ENCODE data around the gene POR.

The POR gene

DNA sequence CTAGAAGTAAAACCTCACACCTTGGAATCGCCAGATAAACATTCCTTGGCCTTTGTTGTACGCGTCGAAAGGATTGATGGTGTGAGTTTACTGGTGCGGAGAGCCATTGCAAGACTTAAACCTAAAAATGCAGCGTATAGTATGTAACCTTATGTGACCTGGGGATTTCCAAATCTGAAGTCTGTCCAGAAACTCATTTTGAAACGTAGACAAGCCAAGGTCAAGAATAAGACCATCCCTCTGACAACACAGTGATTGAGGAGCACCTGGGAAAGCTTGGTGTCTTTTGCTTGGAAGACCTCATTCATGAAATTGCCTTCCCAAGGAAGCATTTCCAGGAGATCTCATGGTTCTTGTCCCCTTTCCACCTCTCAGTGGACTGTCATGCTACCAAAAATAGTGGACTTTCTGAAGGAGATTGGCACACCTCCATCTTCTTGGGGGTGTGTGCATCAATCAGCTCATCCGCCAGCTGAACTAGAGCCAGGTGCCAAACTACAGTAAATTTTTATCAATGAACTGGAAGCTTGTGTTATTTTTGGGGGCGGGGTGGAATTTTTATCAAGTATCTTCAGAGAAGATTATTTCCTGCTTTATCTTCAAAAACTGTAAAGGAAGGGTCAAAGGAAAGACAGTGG is 8.1 kb downstream of the POR start:
- no peak overlapping the region for H3K27ac ChIP-seq (ENCODE audit: low read length, poor library complexity, severe bottlenecking)
- H3K4me1 ChIP-seq (ENCODE audit: control insufficient read depth, insufficient read depth, low read depth, low read length): peaks cover 7% of the 10 kb centered on the region
- H3K27me3 ChIP-seq (ENCODE audit: control insufficient read depth in 1 of 2, insufficient read depth in 1 of 2, low read length in 2 of 2): no peaks in the 10 kb centered on the region
- no peak overlapping the region for H3K14ac ChIP-seq (ENCODE audit: low read length in 2 of 2)
- H3K79me1 ChIP-seq (replicated peaks; ENCODE audit: low read length, poor library complexity, severe bottlenecking): peaks cover 45% of the 10 kb centered on the region
- no peak overlapping the region for H3K23ac ChIP-seq (ENCODE audit: low read length in 2 of 2)
- 93% methylated on average over 9 of the region's 9 CpGs for WGBS
- H3K36me3 ChIP-seq (ENCODE audit: control insufficient read depth in 1 of 2, insufficient read depth in 2 of 2, low read depth in 1 of 2, low read length in 2 of 2): peaks cover 9 to 17% of the 10 kb centered on the region in 2 experiments
- H4K91ac ChIP-seq (ENCODE audit: low read length): no peak overlapping the region
- H3K18ac ChIP-seq (ENCODE audit: low read depth in 1 of 2, low read length in 2 of 2): no peak overlapping the region
- H3K9me3 ChIP-seq (ENCODE audit: control insufficient read depth, low read length): no peaks in the 10 kb centered on the region
- H3K4ac ChIP-seq (ENCODE audit: low read depth in 1 of 2, low read length in 2 of 2): no peak overlapping the region
- no peak overlapping the region for H3K4me3 ChIP-seq (ENCODE audit: insufficient read depth in 1 of 2, low read depth in 1 of 2, low read length in 2 of 2)
- no peak overlapping the region for H2BK15ac ChIP-seq (ENCODE audit: low read depth, poor library complexity, severe bottlenecking)
- H2AFZ ChIP-seq (ENCODE audit: low read depth, low read length): no peak overlapping the region
- H3K4me2 ChIP-seq (ENCODE audit: low read length, poor library complexity, severe bottlenecking): no peak overlapping the region
- H2AK5ac ChIP-seq (ENCODE audit: low read length, severe bottlenecking): no peak overlapping the region
- no peak overlapping the region for H4K8ac ChIP-seq (ENCODE audit: low read length)
- no peak overlapping the region for H2BK120ac ChIP-seq (ENCODE audit: low read depth, low read length)
- no peak overlapping the region for H2BK12ac ChIP-seq (ENCODE audit: low read length in 2 of 2)
- DNase-seq: no peak
- no peak overlapping the region for H3K9ac ChIP-seq (ENCODE audit: low read length)
- no peak overlapping the region for H2BK5ac ChIP-seq (ENCODE audit: low read depth, low read length, poor library complexity, severe bottlenecking)

DNA sequence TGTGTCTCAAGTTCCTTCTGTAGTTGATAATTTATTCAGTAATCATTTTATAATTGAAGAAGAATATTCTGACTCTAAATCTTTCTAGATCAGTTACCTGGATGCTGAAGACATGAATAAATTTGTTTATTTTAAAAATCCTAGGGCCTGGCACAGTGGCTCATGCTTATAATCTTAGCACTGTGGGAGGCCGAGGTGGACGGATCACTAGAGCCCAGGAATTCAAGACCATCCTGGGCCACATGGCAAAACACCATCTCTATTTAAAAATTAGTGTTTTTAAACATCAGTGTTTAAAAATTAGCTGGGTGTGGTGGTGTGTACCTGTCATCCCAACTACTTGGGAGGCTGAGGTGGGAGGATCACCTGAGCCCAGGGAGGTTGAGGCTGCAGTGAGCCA is 9.3 kb downstream of the POR start:
- Histone ChIP-seq H2AFZ (ENCODE audit: low read depth, low read length) (no peak overlapping the region), H3K18ac (ENCODE audit: low read depth in 1 of 2, low read length in 2 of 2) (no peak overlapping the region), H3K9ac (ENCODE audit: low read length) (no peak overlapping the region), H3K27me3 (ENCODE audit: control insufficient read depth in 1 of 2, insufficient read depth in 1 of 2, low read length in 2 of 2) (no peaks in the 10 kb centered on the region), H4K91ac (ENCODE audit: low read length) (no peak overlapping the region), H3K23ac (ENCODE audit: low read length in 2 of 2) (no peak overlapping the region), H3K4me1 (ENCODE audit: control insufficient read depth, insufficient read depth, low read depth, low read length) (peaks cover 12% of the 10 kb centered on the region), H4K8ac (ENCODE audit: low read length) (no peak overlapping the region), H3K4me3 (ENCODE audit: insufficient read depth in 1 of 2, low read depth in 1 of 2, low read length in 2 of 2) (no peak overlapping the region), H2BK12ac (ENCODE audit: low read length in 2 of 2) (no peak overlapping the region), H3K4ac (ENCODE audit: low read depth in 1 of 2, low read length in 2 of 2) (no peak overlapping the region), H2BK120ac (ENCODE audit: low read depth, low read length) (no peak overlapping the region), H3K36me3 (ENCODE audit: control insufficient read depth in 1 of 2, insufficient read depth in 2 of 2, low read depth in 1 of 2, low read length in 2 of 2) (peaks cover 10 to 20% of the 10 kb centered on the region in 2 experiments), H3K79me1 (replicated peaks; ENCODE audit: low read length, poor library complexity, severe bottlenecking) (peaks cover 44% of the 10 kb centered on the region), H3K4me2 (ENCODE audit: low read length, poor library complexity, severe bottlenecking) (no peak overlapping the region), H3K14ac (ENCODE audit: low read length in 2 of 2) (no peak overlapping the region), H3K27ac (ENCODE audit: low read length, poor library complexity, severe bottlenecking) (peak overlapping the region; percentile 75), H2BK15ac (ENCODE audit: low read depth, poor library complexity, severe bottlenecking) (no peak overlapping the region), H3K9me3 (ENCODE audit: control insufficient read depth, low read length) (no peaks in the 10 kb centered on the region), H2AK5ac (ENCODE audit: low read length, severe bottlenecking) (no peak overlapping the region), H2BK5ac (ENCODE audit: low read depth, low read length, poor library complexity, severe bottlenecking) (no peak overlapping the region)
- 100% methylated on average over 2 of the region's 2 CpGs for WGBS
- no peak for DNase-seq

DNA sequence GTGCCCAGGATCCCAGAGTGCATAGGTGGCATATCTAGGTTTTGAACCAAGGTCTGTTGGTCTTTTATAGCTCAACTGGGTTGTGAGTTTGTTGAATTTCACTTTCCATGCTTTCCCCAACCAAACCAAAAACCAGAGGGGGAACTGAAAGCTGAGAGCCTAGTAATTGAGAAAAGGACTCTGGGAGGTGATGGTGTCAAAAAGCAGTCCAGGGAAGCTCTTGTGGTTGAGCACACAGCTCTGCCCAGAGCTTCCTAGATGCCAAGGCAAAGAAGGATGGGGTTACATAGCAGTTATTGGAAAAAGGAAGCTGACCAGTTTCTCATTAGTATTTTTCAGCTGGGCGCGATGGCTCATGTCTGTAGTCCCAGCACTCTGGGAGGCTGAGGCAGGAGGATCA is 9.9 kb downstream of the POR start:
- no peak for DNase-seq
- Histone ChIP-seq H2BK5ac (ENCODE audit: low read depth, low read length, poor library complexity, severe bottlenecking) (no peak overlapping the region), H4K91ac (ENCODE audit: low read length) (no peak overlapping the region), H2BK15ac (ENCODE audit: low read depth, poor library complexity, severe bottlenecking) (no peak overlapping the region), H2BK12ac (ENCODE audit: low read length in 2 of 2) (no peak overlapping the region), H2AK5ac (ENCODE audit: low read length, severe bottlenecking) (peak overlapping the region; percentile 40), H3K4me2 (ENCODE audit: low read length, poor library complexity, severe bottlenecking) (no peak overlapping the region), H3K27ac (ENCODE audit: low read length, poor library complexity, severe bottlenecking) (peak overlapping the region; percentile 64), H3K4me3 (ENCODE audit: insufficient read depth in 1 of 2, low read depth in 1 of 2, low read length in 2 of 2) (no peak overlapping the region), H3K36me3 (ENCODE audit: control insufficient read depth in 1 of 2, insufficient read depth in 2 of 2, low read depth in 1 of 2, low read length in 2 of 2) (peaks cover 10 to 26% of the 10 kb centered on the region in 2 experiments), H3K18ac (ENCODE audit: low read depth in 1 of 2, low read length in 2 of 2) (no peak overlapping the region), H4K8ac (ENCODE audit: low read length) (no peak overlapping the region), H3K14ac (ENCODE audit: low read length in 2 of 2) (no peak overlapping the region), H3K4ac (ENCODE audit: low read depth in 1 of 2, low read length in 2 of 2) (no peak overlapping the region), H2AFZ (ENCODE audit: low read depth, low read length) (no peak overlapping the region), H3K4me1 (ENCODE audit: control insufficient read depth, insufficient read depth, low read depth, low read length) (peaks cover 14% of the 10 kb centered on the region), H3K27me3 (ENCODE audit: control insufficient read depth in 1 of 2, insufficient read depth in 1 of 2, low read length in 2 of 2) (no peaks in the 10 kb centered on the region), H3K9ac (ENCODE audit: low read length) (no peak overlapping the region), H3K9me3 (ENCODE audit: control insufficient read depth, low read length) (no peaks in the 10 kb centered on the region), H3K23ac (ENCODE audit: low read length in 2 of 2) (no peak overlapping the region), H3K79me1 (replicated peaks; ENCODE audit: low read length, poor library complexity, severe bottlenecking) (peaks cover 44% of the 10 kb centered on the region), H2BK120ac (ENCODE audit: low read depth, low read length) (no peak overlapping the region)
- 97% methylated on average over 2 of the region's 2 CpGs for WGBS

DNA sequence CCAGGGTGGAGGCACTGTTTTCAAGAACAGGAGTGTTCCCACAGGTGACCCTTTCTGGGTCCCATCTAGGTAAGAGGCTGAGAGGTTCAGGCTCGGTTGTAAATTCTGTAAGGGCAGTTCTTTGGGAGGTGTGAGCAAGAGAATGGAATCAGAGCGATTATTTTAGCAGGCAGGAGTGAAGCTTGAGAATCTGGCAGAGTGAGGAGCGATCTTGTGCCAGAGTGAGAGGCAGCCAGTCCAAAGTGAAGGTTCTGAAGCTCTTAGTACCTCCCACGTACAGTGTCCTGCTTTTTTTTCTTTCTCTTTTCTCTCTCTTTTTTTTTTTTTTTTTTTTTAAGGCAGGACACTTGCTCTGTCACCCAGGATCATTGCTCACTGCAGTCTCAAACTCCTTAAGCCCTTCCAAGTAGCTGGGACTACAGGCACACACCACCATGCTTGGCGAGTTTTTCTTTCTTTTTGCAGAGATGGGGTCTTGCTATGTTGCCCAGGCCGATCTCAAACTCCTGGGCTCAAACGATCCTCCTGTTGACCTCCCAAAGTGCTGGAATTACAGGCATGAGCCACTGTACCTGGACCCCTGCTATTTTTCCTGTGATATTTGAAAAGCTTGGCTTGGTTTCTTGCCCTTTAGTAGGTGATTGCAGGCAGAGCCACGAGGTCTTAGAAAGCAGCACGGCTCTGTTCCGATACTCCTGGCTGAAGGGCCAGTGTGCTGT is 10.9 kb downstream of the POR start:
- Histone ChIP-seq H3K23ac (ENCODE audit: low read length in 2 of 2) (no peak overlapping the region), H3K27ac (ENCODE audit: low read length, poor library complexity, severe bottlenecking) (no peak overlapping the region), H3K27me3 (ENCODE audit: control insufficient read depth in 1 of 2, insufficient read depth in 1 of 2, low read length in 2 of 2) (no peaks in the 10 kb centered on the region), H3K9ac (ENCODE audit: low read length) (no peak overlapping the region), H3K4me1 (ENCODE audit: control insufficient read depth, insufficient read depth, low read depth, low read length) (peaks cover 13% of the 10 kb centered on the region), H3K4me2 (ENCODE audit: low read length, poor library complexity, severe bottlenecking) (no peak overlapping the region), H3K14ac (ENCODE audit: low read length in 2 of 2) (no peak overlapping the region), H2BK15ac (ENCODE audit: low read depth, poor library complexity, severe bottlenecking) (no peak overlapping the region), H3K4me3 (ENCODE audit: insufficient read depth in 1 of 2, low read depth in 1 of 2, low read length in 2 of 2) (no peak overlapping the region), H4K8ac (ENCODE audit: low read length) (no peak overlapping the region), H2BK12ac (ENCODE audit: low read length in 2 of 2) (no peak overlapping the region), H2AK5ac (ENCODE audit: low read length, severe bottlenecking) (peak overlapping the region; percentile 39), H3K36me3 (ENCODE audit: control insufficient read depth in 1 of 2, insufficient read depth in 2 of 2, low read depth in 1 of 2, low read length in 2 of 2) (peaks cover 10 to 24% of the 10 kb centered on the region in 2 experiments), H2AFZ (ENCODE audit: low read depth, low read length) (no peak overlapping the region), H3K4ac (ENCODE audit: low read depth in 1 of 2, low read length in 2 of 2) (no peak overlapping the region), H3K79me1 (replicated peaks; ENCODE audit: low read length, poor library complexity, severe bottlenecking) (peaks cover 46% of the 10 kb centered on the region), H4K91ac (ENCODE audit: low read length) (no peak overlapping the region), H3K18ac (ENCODE audit: low read depth in 1 of 2, low read length in 2 of 2) (no peak overlapping the region), H2BK120ac (ENCODE audit: low read depth, low read length) (no peak overlapping the region), H3K9me3 (ENCODE audit: control insufficient read depth, low read length) (no peaks in the 10 kb centered on the region), H2BK5ac (ENCODE audit: low read depth, low read length, poor library complexity, severe bottlenecking) (no peak overlapping the region)
- WGBS: 98% methylated on average over 10 of the region's 10 CpGs
- DNase-seq: no peak

All from mesenchymal stem cell (in vitro differentiated cells and primary cell).